BJ (cell line): ENCODE measurements around the gene UMODL1. TPM values are rescaled to one million over a fixed set of nuclear protein-coding genes. Genes with fewer than 3 reads are reported as not detected.

Experiments
- CTCF ChIA-PET: fragments of 350-600 bp; formaldehyde crosslinking; extraction: SDS; loops from one replicate; lab custom pipeline; 2021; ENCODE audit warnings: antibody characterized with exemption, inconsistent platforms; lab: Yijun Ruan, JAX
- POLR2A ChIA-PET: fragments of 300-600 bp; sonication (Branson Sonifier 250); formaldehyde crosslinking; extraction: SDS; loops from one replicate; lab custom pipeline; 2021; ENCODE audit warnings: antibody characterized with exemption; lab: Charles Lee
- DNase-seq: peaks from one replicate; pipeline ENCODE4 v3.0.0-alpha.2; 2011; ENCODE audit warnings: low read depth
- H3K27me3 ChIP-seq: 2 replicates; pipeline ENCODE4 v1.6.0; 2011; ENCODE audit warnings: low read length; ENCODE audit not compliant: control insufficient read depth, insufficient read depth
- H3K36me3 ChIP-seq: 2 replicates; pipeline ENCODE4 v1.5.1; 2011; ENCODE audit warnings: low read length; ENCODE audit not compliant: control insufficient read depth, insufficient read depth
- H3K4me3 ChIP-seq: 2 replicates; pipeline ENCODE4 v1.5.1; 2011; ENCODE audit warnings: low read depth, mild to moderate bottlenecking, control low read depth, low read length
- polyA plus RNA-seq: library from polyadenylated mRNA; depleted of rRNA; stranded (reverse); fragments of >200 nt; gene quantifications from 2 replicates; pipeline ENCODE4 v1.2.3, GENCODE V29; 2011
- TF ChIP-seq, protein P1 (sequence below): IDR thresholded peaks from 2 replicates; pipeline ENCODE4 v1.5.1; 2011; ENCODE audit warnings: low read depth, mild to moderate bottlenecking, control low read depth, inconsistent platforms, low read length, moderate library complexity; ENCODE audit not compliant: insufficient read depth

Gene UMODL1
- polyA plus RNA-seq, 1 experiment, result 0.04 TPM

DNA sequence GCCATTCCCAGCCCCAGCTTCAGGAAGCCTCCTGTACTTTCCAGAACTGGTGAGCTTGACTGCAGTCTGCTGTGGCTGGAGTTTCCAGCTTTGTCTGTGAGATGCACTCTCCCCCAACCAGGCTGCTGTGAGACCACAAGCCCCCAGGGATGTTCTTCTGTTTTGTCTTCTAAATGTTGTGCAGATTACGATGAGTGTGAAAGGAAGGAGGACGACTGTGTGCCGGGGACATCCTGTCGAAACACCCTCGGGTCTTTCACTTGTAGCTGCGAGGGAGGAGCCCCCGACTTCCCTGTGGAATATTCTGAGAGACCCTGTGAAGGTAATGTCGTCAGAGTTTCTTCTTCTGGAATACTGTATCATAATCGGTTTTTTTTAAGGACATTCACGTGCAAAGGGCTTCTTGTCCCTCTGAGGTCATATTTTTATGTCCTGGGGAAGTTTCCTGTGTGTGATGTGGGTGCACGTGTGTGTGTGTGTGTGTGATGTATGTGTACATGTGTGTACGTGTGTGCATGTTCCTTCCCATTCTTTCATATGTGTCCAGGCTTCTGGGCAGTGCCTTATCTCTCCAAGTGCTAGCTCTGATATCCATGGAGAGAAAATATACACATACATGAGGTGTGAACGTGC is 49.9 kb downstream of the UMODL1 start:
- Histone ChIP-seq H3K36me3 (no peaks in the 10 kb centered on the region), H3K27me3 (peaks cover 19% of the 10 kb centered on the region), H3K4me3 (no peak overlapping the region)
- CTCF ChIA-PET, result interaction anchor here (0.8 to 2.6 kb wide), 7 partner anchors 13 to 508 kb away, joined by 3 to 14 read pairs (median 5); no protein-coding TSS in a partner anchor
- TF ChIP-seq, protein P1, sequence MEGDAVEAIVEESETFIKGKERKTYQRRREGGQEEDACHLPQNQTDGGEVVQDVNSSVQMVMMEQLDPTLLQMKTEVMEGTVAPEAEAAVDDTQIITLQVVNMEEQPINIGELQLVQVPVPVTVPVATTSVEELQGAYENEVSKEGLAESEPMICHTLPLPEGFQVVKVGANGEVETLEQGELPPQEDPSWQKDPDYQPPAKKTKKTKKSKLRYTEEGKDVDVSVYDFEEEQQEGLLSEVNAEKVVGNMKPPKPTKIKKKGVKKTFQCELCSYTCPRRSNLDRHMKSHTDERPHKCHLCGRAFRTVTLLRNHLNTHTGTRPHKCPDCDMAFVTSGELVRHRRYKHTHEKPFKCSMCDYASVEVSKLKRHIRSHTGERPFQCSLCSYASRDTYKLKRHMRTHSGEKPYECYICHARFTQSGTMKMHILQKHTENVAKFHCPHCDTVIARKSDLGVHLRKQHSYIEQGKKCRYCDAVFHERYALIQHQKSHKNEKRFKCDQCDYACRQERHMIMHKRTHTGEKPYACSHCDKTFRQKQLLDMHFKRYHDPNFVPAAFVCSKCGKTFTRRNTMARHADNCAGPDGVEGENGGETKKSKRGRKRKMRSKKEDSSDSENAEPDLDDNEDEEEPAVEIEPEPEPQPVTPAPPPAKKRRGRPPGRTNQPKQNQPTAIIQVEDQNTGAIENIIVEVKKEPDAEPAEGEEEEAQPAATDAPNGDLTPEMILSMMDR, result no peak
- no peak for DNase-seq
- POLR2A ChIA-PET, result no interaction called here

DNA sequence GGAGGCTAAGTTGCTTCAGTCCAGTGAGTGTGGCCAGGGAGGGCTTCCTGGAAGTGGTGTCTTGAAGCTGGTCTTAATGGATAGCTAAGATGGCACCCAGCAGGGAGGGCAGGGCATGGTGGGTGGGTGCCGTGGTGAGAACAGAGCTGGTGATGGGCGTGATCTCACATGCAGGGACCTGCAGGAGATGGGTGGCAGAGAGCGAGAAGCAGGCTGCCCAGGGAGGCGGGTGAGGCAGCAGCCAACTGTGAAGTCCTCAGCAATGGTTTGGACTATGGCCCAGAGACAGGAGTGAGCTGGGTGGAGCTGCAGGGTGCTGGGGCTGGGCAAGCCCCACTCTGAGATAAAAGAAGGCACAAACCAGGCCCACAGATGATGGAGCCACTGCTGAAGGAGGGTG is 50.7 kb downstream of the UMODL1 start:
- no peak overlapping the region for H3K4me3 ChIP-seq
- H3K36me3 ChIP-seq, result no peaks in the 10 kb centered on the region
- peaks cover 19% of the 10 kb centered on the region for H3K27me3 ChIP-seq
- DNase-seq, result no peak
- TF ChIP-seq, protein P1, result no peak
- POLR2A ChIA-PET, result no interaction called here
- CTCF ChIA-PET, result interaction anchor here (1.5 to 2.6 kb wide), 3 partner anchors 14 to 305 kb away, joined by 9 to 14 read pairs (median 10); no protein-coding TSS in a partner anchor

GRCh38 chr21:42122398-42122797 is 51.3 kb downstream of the UMODL1 start:
- peaks cover 19% of the 10 kb centered on the region for H3K27me3 ChIP-seq
- no peaks in the 10 kb centered on the region for H3K36me3 ChIP-seq
- DNase-seq, result no peak
- POLR2A ChIA-PET, result interaction anchor here (0.5 kb wide), 1 partner anchor 260 kb away, joined by 3 read pairs; no protein-coding TSS in a partner anchor
- no peak overlapping the region for H3K4me3 ChIP-seq
- TF ChIP-seq, protein P1, result no peak
- CTCF ChIA-PET, result interaction anchor here (1.5 kb wide), 1 partner anchor 23 kb away, joined by 9 read pairs; no protein-coding TSS in a partner anchor

DNA sequence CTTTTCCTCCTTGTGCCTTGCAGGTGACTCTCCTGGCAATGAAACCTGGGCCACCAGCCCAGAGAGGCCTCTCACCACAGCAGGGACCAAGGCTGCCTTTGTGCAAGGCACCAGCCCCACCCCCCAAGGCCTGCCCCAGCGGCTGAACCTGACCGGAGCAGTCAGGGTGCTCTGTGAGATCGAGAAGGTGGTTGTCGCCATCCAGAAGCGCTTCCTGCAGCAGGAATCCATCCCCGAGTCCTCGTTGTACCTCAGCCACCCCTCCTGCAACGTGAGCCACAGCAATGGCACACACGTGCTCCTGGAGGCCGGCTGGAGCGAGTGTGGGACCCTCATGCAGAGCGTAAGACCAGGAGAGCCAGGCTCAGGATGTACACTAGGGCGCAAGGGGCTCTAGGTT is 51.7 kb downstream of the UMODL1 start:
- Histone ChIP-seq H3K4me3 (no peak overlapping the region), H3K36me3 (no peaks in the 10 kb centered on the region), H3K27me3 (peaks cover 19% of the 10 kb centered on the region)
- DNase-seq, result no peak
- TF ChIP-seq, protein P1, result no peak
- CTCF ChIA-PET, result interaction anchor here (1.5 kb wide), 1 partner anchor 22 kb away, joined by 9 read pairs; no protein-coding TSS in a partner anchor
- POLR2A ChIA-PET, result no interaction called here

GRCh38 chr21:42123219-42123908 is 52.2 kb downstream of the UMODL1 start:
- CTCF ChIA-PET, result interaction anchor here (1.6 kb wide), 1 partner anchor 16 kb away, joined by 3 read pairs; no protein-coding TSS in a partner anchor
- peaks cover 17% of the 10 kb centered on the region for H3K27me3 ChIP-seq

More at GRCh38 chr21:42123219-42123908, 52.2 kb downstream of the UMODL1 start:
- H3K4me3 ChIP-seq, result no peak overlapping the region
- POLR2A ChIA-PET, result no interaction called here
- no peak for DNase-seq
- H3K36me3 ChIP-seq, result no peaks in the 10 kb centered on the region
- TF ChIP-seq, protein P1, result no peak
